ENCODE results near the gene UBE2L6.
A peak's percentile ranks its signal among the peaks of the same experiment; 100 is the strongest.
"Not testable (repeated sequence)": the region's sequence is repeated elsewhere in the genome, so short reads cannot be mapped to it uniquely, and the experiment has no call there.

Gene UBE2L6

GRCh38 chr11:57536947-57537619 is 30.4 kb downstream of the UBE2L6 start, which contains the start of gene SMTNL1:
Gene SMTNL1 (plus strand): TSS chr11:57537595. CDS start chr11:57542643, 5,048 bp downstream.
- Histone ChIP-seq H3F3A (ENCODE audit: insufficient read depth) (no peaks in the 10 kb centered on the region), H3K9me2 (replicated peaks; ENCODE audit: insufficient read depth, low read length) (no peaks in the 10 kb centered on the region), H3K9ac (ENCODE audit: low read length) (no peak within 1 kb of the TSS), H4K20me1 (ENCODE audit: low read depth, low read length) (no peaks in the 10 kb centered on the region), H3K4me2 (ENCODE audit: low read depth, low read length, poor library complexity, severe bottlenecking) (no peak within 1 kb of the TSS), H2AFZ (ENCODE audit: low read depth, low read length, severe bottlenecking) (no peak within 1 kb of the TSS), H3K4me3 (ENCODE audit: insufficient read depth, low read length, poor library complexity, severe bottlenecking) (no peak within 1 kb of the TSS), H3K36me3 (ENCODE audit: low read length) (no peaks in the 10 kb centered on the region), H3K79me2 (ENCODE audit: insufficient read depth, low read length) (no peaks in the 10 kb centered on the region), H3K27me3 (ENCODE audit: low read length) (no peaks in the 10 kb centered on the region), H3K27ac (ENCODE audit: low read depth, low read length) (no peak within 1 kb of the TSS), H3K9me3 (ENCODE audit: insufficient read depth, low read length) (no peaks in the 10 kb centered on the region)
- no peak for TF ChIP-seq CTCF (IDR thresholded peaks at IDR 0.05; ENCODE audit: insufficient read depth, low read length, poor library complexity, severe bottlenecking)
- TF ChIP-seq EZH2phosphoT487 (conservative IDR thresholded peaks at IDR 0.05; ENCODE audit: low read length): no peak

- not testable (repeated sequence) for H3K9me2 ChIP-seq (replicated peaks; ENCODE audit: insufficient read depth, low read length); H3K27me3 ChIP-seq (ENCODE audit: low read length); H3K27ac ChIP-seq (ENCODE audit: low read depth, low read length); H3K9ac ChIP-seq (ENCODE audit: low read length); H3K4me2 ChIP-seq (ENCODE audit: low read depth, low read length, poor library complexity, severe bottlenecking); H2AFZ ChIP-seq (ENCODE audit: low read depth, low read length, severe bottlenecking); H3F3A ChIP-seq (ENCODE audit: insufficient read depth); H4K20me1 ChIP-seq (ENCODE audit: low read depth, low read length); H3K36me3 ChIP-seq (ENCODE audit: low read length); H3K9me3 ChIP-seq (ENCODE audit: insufficient read depth, low read length); H3K4me3 ChIP-seq (ENCODE audit: insufficient read depth, low read length, poor library complexity, severe bottlenecking)
- peaks cover 11% of the 10 kb centered on the region for H3K79me2 ChIP-seq (ENCODE audit: insufficient read depth, low read length)
Observed at GRCh38 chr11:57534449-57534848, 33.0 kb downstream of the UBE2L6 start.

GRCh38 chr11:57530596-57531507 is 36.6 kb downstream of the UBE2L6 start, which contains the start of gene TIMM10:
Gene TIMM10 (minus strand): TSS chr11:57530754. CDS start chr11:57530189, 565 bp downstream.
- H4K20me1 ChIP-seq (ENCODE audit: low read depth, low read length): no peaks in the 10 kb centered on the region; the same call in 1 of the 2 replicates
- TF ChIP-seq CTCF (IDR thresholded peaks at IDR 0.05; ENCODE audit: insufficient read depth, low read length, poor library complexity, severe bottlenecking) (no peak), EZH2phosphoT487 (conservative IDR thresholded peaks at IDR 0.05; ENCODE audit: low read length) (no peak)
- H3K79me2 ChIP-seq (ENCODE audit: insufficient read depth, low read length): peaks cover 25% of the 10 kb centered on the region
- no peaks in the 10 kb centered on the region for H3K27me3 ChIP-seq (ENCODE audit: low read length)
- peaks cover 7% of the 10 kb centered on the region; the same call in 1 of the 2 replicates for H3F3A ChIP-seq (ENCODE audit: insufficient read depth)
- H3K9ac ChIP-seq (ENCODE audit: low read length): peak within 1 kb of the TSS; percentile 99
- H3K4me3 ChIP-seq (ENCODE audit: insufficient read depth, low read length, poor library complexity, severe bottlenecking): peak within 1 kb of the TSS; percentile 97
- H3K9me2 ChIP-seq (replicated peaks; ENCODE audit: insufficient read depth, low read length): no peaks in the 10 kb centered on the region
- peak within 1 kb of the TSS; percentile 62 for H3K27ac ChIP-seq (ENCODE audit: low read depth, low read length)
- no peaks in the 10 kb centered on the region for H3K36me3 ChIP-seq (ENCODE audit: low read length)
- H3K9me3 ChIP-seq (ENCODE audit: insufficient read depth, low read length): no peaks in the 10 kb centered on the region
- H3K4me2 ChIP-seq (ENCODE audit: low read depth, low read length, poor library complexity, severe bottlenecking): peak within 1 kb of the TSS; percentile 82
- H2AFZ ChIP-seq (ENCODE audit: low read depth, low read length, severe bottlenecking): peak within 1 kb of the TSS; percentile 96
